ENCODE data around the gene WSB1.
A peak's percentile ranks its signal among the peaks of the same experiment; 100 is the strongest.

WSB1 gene

GRCh38 chr17:27293898-27294688, at the start of gene WSB1 (continued):
- TF ChIP-seq ZBTB11 (tag by site-specific recombination; conservative IDR thresholded peaks at IDR 0.05; ENCODE audit: low read depth) (0 out of 2 replicates have a peak, but pooled peaks have one; percentile 22), ZFP69B (tag by site-specific recombination; IDR thresholded peaks at IDR 0.05) (peak; percentile 71; the same call in 1 of the 2 replicates), BCL11B (tag by site-specific recombination; IDR thresholded peaks at IDR 0.05; ENCODE audit: low read depth) (no peak), ZNF394 (tag by site-specific recombination; IDR thresholded peaks at IDR 0.05; ENCODE audit: borderline replicate concordance) (peak; percentile 46; the same call in 1 of the 2 replicates), ZNF2 (tag by site-specific recombination; IDR thresholded peaks at IDR 0.05) (peak; percentile 73), MZF1 (tag by site-specific recombination; IDR thresholded peaks at IDR 0.05; ENCODE audit: borderline replicate concordance) (peak; percentile 12; the same call in 1 of the 2 replicates), CTCF (tag by site-specific recombination; IDR thresholded peaks at IDR 0.05) (peak; percentile 76), ZBTB10 (tag by site-specific recombination; IDR thresholded peaks at IDR 0.05) (peak; percentile 98), ZNF280D (tag by site-specific recombination; IDR thresholded peaks at IDR 0.05) (no peak; the same call in 1 of the 2 replicates), ZNF692 (tag by site-specific recombination; IDR thresholded peaks at IDR 0.05) (peak; percentile 41; the same call in 1 of the 2 replicates), ZNF639 (tag by site-specific recombination; IDR thresholded peaks at IDR 0.05) (peak; percentile 76; the same call in 1 of the 2 replicates), ZFHX2 (tag by site-specific recombination; conservative IDR thresholded peaks at IDR 0.05) (peak; percentile 75), REST (tag by site-specific recombination; IDR thresholded peaks at IDR 0.05) (peak; percentile 48; the same call in 1 of the 2 replicates), ZBTB7A (tag by site-specific recombination; IDR thresholded peaks at IDR 0.05; ENCODE audit: low read depth) (0 out of 2 replicates have a peak, but pooled peaks have one; percentile 59), ZSCAN23 (tag by site-specific recombination; IDR thresholded peaks at IDR 0.05) (peak; percentile 52; the same call in 1 of the 2 replicates), ZNF660 (tag by site-specific recombination; IDR thresholded peaks at IDR 0.05) (peak; percentile 80), ATF2 (tag by site-specific recombination; IDR thresholded peaks at IDR 0.05; ENCODE audit: low read depth) (peak; percentile 92)

Measured in HEK293 (cell line).